ENCODE results near the gene PADI3.

DNA sequence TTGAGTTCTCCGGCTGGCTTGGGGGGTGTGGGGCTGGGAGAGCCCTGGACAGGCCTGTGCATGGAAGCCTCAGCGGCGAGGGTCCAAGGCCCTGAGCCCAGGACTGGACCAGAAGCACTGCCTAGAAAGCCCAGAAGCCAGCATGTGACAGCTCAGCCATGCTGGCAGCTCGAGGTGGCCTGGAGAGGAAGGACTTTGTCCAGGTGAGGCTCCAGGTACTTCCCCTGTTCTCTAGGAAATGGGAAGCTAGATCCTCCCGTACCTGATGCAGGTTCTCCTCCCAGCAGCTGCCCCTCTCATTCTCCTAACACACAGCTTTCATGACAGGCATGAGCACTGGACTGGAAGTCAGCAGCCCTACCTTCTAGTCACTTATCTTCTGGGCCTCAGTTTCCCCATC, 6.4 kb downstream of the PADI3 start:
- no peak for TF ChIP-seq CTCF (conservative IDR thresholded peaks at IDR 0.05; ENCODE audit: low read depth, low read length)
- TF ChIP-seq RFX5 (IDR thresholded peaks at IDR 0.05; ENCODE audit: low read depth, low read length) = no peak
- no peak for TF ChIP-seq POLR2A (IDR thresholded peaks at IDR 0.05; ENCODE audit: low read depth, low read length)
- no peak for TF ChIP-seq SMC3 (IDR thresholded peaks at IDR 0.05; ENCODE audit: low read depth, low read length)
